Hematopoietic multipotent progenitor cell treated with erythropoietin and hydrocortisone succinate and interleukin-3 and kit ligand, for 15 days (in vitro differentiated cells): ENCODE results near the gene NRIP1.

Experiments used
- DNase-seq: peaks from one replicate; pipeline ENCODE4 v3.0.0-alpha.2; 2015; ENCODE audit warnings: low spot score

The NRIP1 gene

GRCh38 chr21:15063814-15064575, 805 bp downstream of the NRIP1 start:
- no peak for DNase-seq

DNA sequence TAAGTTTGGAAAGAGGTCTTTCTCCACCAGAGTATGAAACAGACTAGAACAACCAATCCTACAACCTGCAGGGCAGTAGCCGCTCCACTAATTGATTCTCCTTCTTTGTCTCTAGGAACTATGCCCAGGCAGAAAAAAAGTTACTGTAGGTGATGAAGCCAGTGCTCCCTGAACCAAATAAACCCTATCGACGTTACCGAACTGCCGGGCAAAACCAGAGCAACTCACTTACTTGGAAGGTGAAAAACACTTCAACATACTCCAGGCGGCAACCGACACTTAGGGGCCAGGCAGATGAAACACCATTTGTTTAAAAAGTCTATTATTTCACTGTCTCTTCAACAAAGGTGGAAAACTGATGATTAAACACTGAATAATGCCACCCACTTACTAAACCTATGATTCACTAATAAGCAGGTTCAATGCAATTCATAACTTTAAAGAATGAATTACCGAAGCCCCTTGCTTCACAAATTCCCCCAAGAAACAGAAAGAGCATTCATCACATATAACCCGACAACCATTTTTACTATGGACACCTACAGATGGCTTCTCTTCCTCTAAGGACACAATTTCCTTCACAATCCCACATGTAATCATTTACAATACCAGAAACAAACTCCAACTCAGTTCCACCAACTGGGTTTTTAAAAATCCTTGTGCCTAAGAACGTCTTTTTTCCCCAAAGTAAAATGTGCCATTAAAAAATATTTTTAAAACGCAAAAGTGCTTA, 1.6 kb downstream of the NRIP1 start:
- DNase-seq, result no peak

- no peak for DNase-seq
Measured at GRCh38 chr21:15062606-15062965, 2.2 kb downstream of the NRIP1 start.

- no peak for DNase-seq
Measured at GRCh38 chr21:15061747-15062605, 2.8 kb downstream of the NRIP1 start.

DNA sequence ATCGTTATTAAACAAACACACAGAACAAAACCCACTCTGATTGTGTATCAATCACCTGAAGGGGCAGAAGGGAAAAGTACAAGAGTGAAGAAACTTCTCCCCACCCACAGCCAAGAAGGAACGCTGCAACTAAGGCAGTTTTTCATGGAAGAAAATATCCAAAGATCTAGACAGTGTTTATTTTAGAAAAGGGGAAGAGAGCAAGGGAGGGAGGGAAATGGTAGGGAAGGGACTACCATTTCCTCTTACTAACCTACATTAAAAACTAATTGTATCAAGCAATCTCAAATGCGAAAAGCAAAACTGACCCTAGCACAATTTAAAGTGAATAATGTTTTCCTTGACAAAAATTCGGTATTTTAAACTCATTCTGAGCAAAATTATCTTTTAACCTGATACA, 3.5 kb downstream of the NRIP1 start:
- DNase-seq, result no peak

GRCh38 chr21:15060543-15061175, 4.1 kb downstream of the NRIP1 start:
- DNase-seq, result no peak

DNA sequence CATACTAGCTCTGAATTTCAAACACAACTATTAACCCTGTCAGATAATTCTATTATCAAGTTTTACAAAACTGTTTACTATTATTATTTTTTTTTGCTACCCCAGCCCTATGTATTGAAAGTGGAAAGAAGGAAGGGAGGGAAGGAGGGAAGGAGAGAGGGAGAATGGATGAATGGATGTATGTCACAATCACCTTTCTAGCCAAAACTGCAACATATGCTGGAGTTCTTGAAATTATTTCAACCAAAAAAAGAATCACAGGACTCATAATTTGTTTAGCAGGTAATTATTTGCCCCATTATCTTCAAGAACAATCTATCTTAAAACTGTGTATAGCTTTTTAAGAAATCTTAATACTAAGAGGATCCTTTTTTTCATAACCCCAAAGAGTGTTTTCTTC, 5.4 kb downstream of the NRIP1 start:
- DNase-seq, result no peak

DNA sequence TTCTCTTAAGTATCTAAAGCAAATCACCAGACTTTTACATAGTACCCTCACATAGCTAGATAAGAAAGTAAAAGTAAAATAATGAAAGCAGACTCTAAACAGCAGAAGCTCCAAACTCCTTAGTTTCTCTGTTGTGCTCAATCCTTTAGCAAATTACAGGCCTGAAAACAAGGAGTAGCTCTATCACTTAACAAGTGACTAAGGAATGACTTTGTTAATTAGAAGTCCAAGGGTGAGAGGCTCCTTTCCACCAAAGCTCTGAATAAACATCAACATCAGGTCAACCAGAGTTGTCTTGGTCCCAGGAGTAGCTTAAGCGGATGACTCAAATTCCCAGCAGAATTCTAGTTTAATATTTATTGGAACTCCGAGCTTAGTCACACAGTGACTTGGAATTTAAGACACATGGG, 5.9 kb downstream of the NRIP1 start:
- peak; percentile 39 for DNase-seq

- DNase-seq, result no peak
Measured at GRCh38 chr21:15057285-15057684, 7.5 kb downstream of the NRIP1 start.

DNA sequence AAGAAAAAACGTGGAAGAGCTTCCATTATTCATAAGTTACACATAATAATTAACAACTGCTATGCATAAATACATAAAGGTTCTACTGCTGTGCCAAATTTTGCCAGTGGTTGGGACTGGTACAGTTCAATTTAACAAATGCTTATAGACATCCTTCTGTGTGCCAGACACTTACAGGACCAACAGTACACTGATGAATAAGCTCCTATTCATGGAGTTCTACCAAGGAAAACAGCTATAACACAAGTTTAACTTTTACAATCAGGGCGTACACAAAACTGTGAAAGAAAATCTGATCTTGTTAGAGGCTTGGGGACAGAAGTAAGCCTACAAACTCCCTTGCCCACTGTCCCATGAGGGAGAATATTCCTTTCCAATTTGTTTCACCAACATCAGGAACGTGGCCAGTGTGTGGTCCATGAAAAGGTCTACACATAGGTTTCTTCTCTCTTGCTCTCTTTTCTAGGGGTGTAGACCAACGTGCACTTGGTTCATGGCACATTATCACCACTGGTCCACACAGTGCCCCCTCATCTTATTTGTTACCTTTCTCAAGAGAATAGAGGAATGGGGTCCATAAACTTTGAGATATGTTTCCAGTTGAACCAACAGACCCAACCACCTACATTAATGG, 10.1 kb downstream of the NRIP1 start:
- no peak for DNase-seq

DNA sequence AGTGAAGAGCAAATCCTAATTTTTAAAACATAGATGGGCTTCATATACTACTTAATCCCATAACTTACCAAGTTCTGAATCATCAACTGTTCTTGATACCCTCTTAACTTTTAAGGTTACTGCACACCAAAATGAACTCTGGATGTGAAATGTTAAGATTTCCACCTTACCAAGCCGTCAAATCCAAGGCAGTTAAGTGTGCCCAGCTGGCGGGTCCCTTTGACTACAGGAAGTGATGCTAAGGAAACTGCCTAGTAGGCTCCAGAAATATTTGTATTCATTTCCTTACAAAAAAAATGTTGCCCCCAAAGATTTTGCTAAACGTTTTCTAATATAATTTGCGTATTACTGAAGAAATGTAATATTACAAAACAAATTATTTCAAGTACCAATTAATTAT, 10.7 kb downstream of the NRIP1 start:
- no peak for DNase-seq

DNA sequence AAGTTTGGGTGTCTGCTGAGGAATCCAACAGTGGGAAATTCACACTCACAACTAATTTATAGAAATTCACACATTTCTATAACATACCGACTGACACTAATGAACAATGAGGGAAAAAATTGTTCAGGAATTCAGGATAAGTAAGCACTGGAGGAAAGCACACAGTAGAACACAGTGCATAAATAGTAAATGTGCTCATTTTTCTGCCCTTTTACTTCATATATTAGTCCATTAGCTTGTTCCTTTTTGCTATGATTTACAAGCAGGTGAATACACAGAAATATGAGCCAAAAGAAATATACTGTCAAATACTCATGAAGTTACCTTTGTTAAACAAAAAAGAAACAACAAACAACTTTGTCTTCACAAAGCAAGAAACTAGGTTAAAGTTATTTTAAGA, 11.3 kb downstream of the NRIP1 start:
- DNase-seq, result no peak

DNA sequence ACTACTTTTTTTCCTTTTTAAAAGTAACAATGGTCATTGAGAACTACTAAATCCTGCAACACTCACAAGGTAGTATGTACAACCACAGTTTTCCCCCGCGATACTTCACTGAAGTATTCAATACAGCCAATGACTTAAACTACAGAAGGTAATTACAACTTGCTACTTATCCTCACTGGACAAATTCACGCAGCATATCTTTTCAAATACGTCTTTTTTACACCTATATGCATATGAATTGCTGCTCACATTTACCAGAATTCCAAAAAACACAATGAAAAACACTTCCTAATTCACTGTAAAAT, 12.4 kb downstream of the NRIP1 start:
- no peak for DNase-seq

DNA sequence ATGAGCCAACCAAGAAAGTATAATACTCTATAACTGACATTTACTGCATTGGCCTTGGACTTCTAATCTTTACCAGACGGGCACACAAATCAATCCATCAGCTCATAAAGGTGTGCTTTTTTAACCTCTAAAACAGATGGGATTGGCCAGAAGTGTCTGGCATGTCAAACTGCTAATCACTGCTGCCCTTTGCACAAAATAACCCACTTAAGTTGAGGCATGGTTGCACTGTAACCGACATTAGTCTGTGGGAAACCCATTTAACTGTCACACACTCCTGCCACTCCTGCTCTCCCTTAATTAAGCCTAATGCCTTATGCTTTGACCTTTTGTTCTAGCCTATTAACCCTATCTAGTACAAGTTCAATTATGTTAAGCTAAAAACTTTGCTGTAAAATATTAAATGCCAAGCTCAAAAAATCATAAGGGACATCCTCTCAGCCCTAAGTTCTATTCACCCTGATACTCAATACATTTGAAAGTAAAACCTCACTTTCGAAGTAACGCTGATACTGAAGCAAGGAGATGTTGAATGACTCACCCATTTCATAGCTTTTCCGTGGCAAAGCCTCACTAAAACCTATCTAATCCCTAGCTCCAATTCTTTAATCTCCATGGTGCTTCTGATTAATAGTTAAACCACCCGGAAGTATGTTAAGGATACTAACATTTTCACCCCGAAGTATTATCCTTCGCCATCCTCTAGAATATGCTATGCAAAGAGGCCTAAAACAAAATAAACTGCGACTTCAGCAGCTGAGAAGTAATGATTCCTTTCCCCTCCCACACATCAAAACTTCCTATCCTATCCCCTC, 12.9 kb downstream of the NRIP1 start:
- DNase-seq, result peak; percentile 39

DNA sequence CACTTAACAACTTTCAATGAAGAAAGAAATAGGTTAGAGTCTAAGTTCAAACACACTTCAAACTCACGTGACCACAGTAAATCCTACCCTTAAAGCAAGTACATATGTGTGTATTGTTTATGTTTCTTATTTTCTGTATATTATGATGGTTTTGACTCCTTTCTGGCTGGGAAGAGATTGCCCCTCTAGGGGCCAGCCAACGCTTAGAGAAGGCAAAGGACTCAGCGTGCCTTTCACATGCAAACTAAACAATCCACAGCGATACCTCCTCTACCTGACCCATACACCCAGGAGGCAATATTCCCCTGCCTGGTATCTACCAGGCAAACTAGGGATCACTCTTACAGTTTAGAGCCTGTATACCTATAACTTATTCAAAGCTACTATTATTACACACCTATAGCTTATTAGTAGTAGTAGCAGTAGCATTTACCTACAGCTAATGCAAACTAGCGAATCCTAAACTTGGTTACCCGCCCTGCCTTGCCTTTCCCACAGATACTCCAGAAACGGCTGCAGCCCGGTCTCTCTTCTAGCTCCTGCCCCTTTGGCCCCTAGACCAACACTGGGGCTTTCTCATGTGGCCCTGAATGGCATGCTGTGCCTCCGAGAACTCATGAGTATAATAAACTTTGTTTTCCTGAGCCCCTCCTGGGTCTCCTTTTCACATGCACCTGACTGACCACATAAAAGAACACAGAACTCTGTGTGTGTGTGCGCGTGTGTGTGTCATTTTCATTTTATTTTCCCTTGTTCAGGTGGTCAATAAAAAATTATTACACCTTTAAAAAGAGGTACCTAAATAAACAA, 14.0 kb downstream of the NRIP1 start:
- DNase-seq, result no peak

- no peak for DNase-seq
Measured at GRCh38 chr21:15045017-15045416, 19.8 kb downstream of the NRIP1 start.

DNA sequence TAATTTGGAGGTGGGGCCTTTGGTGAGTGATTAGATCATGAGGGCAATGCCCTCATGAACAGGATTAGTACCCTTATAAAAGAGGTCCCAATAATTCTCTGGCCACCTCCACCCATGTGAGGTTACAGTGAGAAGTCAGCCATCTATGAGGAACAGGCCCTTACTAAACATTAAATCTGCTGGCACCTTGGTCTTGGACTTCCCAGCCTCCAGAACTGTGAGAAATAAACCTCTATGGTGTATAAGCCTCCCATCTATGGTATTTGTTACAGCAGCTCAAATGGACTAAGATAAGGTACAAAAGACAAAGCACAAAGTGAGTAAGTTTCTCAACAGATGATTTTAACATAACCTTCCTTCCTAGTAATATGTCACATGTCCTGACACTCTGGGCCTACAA, 22.3 kb downstream of the NRIP1 start:
- no peak for DNase-seq

DNA sequence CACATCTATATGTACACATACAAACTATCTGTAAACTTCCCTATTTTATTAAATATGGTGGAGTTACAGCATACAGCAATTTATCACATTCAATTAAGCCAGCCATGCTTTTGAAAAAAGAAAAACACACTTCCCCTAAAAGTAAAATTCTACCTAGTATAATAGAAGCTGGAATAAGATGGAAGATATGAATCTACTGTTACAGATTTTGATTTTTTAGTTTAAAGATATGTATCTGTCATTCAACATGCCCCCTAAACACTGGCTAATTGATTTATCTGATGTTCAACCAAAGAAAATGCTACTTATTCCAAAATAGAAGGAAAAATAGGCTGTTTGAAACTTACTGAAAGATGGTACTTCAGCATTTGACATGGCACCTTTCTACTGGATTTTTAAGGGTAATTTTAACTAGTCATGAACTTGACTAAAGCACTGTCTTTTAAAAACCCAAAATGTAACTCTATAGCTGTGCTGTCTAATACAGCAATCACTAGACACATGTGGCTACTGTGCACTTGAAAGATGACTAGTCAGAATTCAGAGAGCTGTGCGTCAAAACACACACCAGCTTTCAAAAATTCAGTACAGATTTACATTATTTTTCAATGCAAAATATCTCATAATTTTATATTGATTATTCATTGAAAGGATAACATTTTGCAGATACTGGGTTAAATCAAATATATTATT, 25.0 kb downstream of the NRIP1 start:
- no peak for DNase-seq

GRCh38 chr21:15037900-15038293, 26.9 kb downstream of the NRIP1 start:
- no peak for DNase-seq
